HepG2 (cell line): ENCODE data around the gene GRM8.

Experiments
- CTCF ChIP-seq: sonication (generic); formaldehyde crosslinking; IDR thresholded peaks from 2 replicates; pipeline ENCODE4 v1.5.0; 2020; ENCODE audit warnings: mild to moderate bottlenecking, missing genetic modification reagents, moderate library complexity
- HDAC2 ChIP-seq: sonication (generic); formaldehyde crosslinking; IDR thresholded peaks from 2 replicates; pipeline ENCODE4 v1.4.0; 2020; ENCODE audit warnings: missing genetic modification reagents
- HOXA7 ChIP-seq: sonication (generic); formaldehyde crosslinking; IDR thresholded peaks from 2 replicates; pipeline ENCODE4 v1.8.1; 2022; ENCODE audit warnings: mild to moderate bottlenecking, missing genetic modification reagents, moderate library complexity
- KMT2B ChIP-seq: IDR thresholded peaks from 2 replicates; pipeline ENCODE4 v1.6.1; 2016; ENCODE audit warnings: missing genetic modification reagents, missing compliant biosample characterization
- MLX ChIP-seq: IDR thresholded peaks from 2 replicates; pipeline ENCODE4 v1.6.1; 2016
- MZF1 ChIP-seq: sonication (generic); formaldehyde crosslinking; IDR thresholded peaks from 2 replicates; pipeline ENCODE4 v1.8.1; 2023; ENCODE audit warnings: mild to moderate bottlenecking, missing genetic modification reagents, borderline replicate concordance
- SRF ChIP-seq: IDR thresholded peaks from 2 replicates; pipeline ENCODE4 v1.6.1; 2011; ENCODE audit warnings: mild to moderate bottlenecking, low read depth, low read length, moderate library complexity
- TAF15 ChIP-seq: fragments of 200-400 bp; formaldehyde crosslinking; IDR thresholded peaks from one replicate; pipeline ENCODE4 v1.6.1; 2018; ENCODE audit warnings: mild to moderate bottlenecking, low read depth, low read length; ENCODE audit not compliant: poor library complexity, severe bottlenecking
- ZBTB33 ChIP-seq: sonication (generic); formaldehyde crosslinking; IDR thresholded peaks from 2 replicates; pipeline ENCODE4 v1.4.0; 2020; ENCODE audit warnings: missing genetic modification reagents
- ZKSCAN1 ChIP-seq: fragments of 150-350 bp; IDR thresholded peaks from 2 replicates; pipeline ENCODE4 v1.6.1; 2014; ENCODE audit warnings: low read length
- ZNF10 ChIP-seq: sonication (generic); formaldehyde crosslinking; IDR thresholded peaks from 2 replicates; pipeline ENCODE4 v1.4.0; 2020; ENCODE audit warnings: mild to moderate bottlenecking, low read depth, missing genetic modification reagents, borderline replicate concordance
- ZNF576 ChIP-seq: sonication (generic); formaldehyde crosslinking; IDR thresholded peaks from 2 replicates; pipeline ENCODE4 v1.4.0; 2020; ENCODE audit warnings: mild to moderate bottlenecking, missing genetic modification reagents
- ZNF670 ChIP-seq: sonication (generic); formaldehyde crosslinking; IDR thresholded peaks from 2 replicates; pipeline ENCODE4 v1.8.0; 2022; ENCODE audit warnings: mild to moderate bottlenecking, missing genetic modification reagents, borderline replicate concordance
- ZNF678 ChIP-seq: sonication (generic); formaldehyde crosslinking; IDR thresholded peaks from 2 replicates; pipeline ENCODE4 v1.4.0; 2020; ENCODE audit warnings: mild to moderate bottlenecking, missing genetic modification reagents

GRCh38 chr7:126791306-126791705, 461.4 kb downstream of the GRM8 start:
- TF ChIP-seq ZNF678 (CRISPR knock-in tag), result no peak
- TF ChIP-seq ZBTB33, result no peak
- no peak for TF ChIP-seq KMT2B
- no peak for TF ChIP-seq HOXA7 (CRISPR knock-in tag)
- no peak for TF ChIP-seq CTCF
- TF ChIP-seq SRF, result no peak
- no peak for TF ChIP-seq HDAC2
- no peak for TF ChIP-seq TAF15
- TF ChIP-seq ZNF670 (CRISPR knock-in tag), result no peak
- no peak for TF ChIP-seq MZF1
- no peak for TF ChIP-seq ZNF576
- no peak for TF ChIP-seq ZKSCAN1
- no peak for TF ChIP-seq ZNF10 (CRISPR knock-in tag)
- TF ChIP-seq MLX, result no peak
